ENCODE results near the gene SLC17A9. TPM values are rescaled to one million over a fixed set of nuclear protein-coding genes. Genes with fewer than 3 reads are reported as not detected.

Gene SLC17A9
- total RNA-seq, 1 donor from 2014 or later: 19.5 TPM

DNA sequence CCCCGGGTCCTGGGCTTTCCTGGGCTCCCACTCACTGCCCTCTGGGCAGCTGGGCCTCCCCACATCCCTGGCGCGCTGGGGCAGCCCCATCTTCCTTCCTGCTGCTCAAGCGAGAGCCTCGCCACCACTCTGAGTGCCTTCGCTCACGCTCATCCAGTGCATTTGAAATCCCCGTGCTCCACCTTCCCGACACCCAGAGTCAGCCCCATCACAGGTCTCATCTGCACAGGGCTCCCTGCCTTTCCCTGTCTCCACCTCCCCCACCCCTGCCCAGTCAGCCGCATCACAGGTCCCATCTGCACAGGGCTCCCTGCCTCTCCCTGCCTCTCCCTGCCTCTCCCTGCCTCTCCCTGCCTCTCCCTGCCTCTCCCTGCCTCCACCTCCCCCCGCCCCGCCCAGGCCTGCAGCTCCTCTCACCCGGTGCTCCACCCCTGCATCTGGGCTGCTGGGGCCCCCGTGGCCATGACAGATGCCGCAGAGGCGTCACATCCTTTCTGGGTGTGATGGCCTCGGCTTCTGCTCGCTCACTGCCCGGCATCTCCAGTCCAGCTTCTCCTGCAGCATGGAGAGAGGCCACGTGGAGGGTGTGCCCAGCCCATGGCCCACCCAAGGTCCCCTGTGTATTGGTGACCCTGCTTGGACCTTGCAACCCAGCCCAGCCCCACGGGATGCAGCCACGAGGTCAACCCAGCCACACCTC is 63.3 kb downstream of the SLC17A9 start:
- no peak for DNase-seq (ENCODE audit: low read depth)
- H3K4me3 ChIP-seq (ENCODE audit: low read depth, low read length): no peak overlapping the region
- no peak for TF ChIP-seq CTCF (conservative IDR thresholded peaks at IDR 0.05; ENCODE audit: low read depth, low read length)

GRCh38 chr20:63016514-63017075 is 64.1 kb downstream of the SLC17A9 start:
- no peak for TF ChIP-seq CTCF (conservative IDR thresholded peaks at IDR 0.05; ENCODE audit: low read depth, low read length)
- no peak for DNase-seq (ENCODE audit: low read depth)
- no peak overlapping the region for H3K4me3 ChIP-seq (ENCODE audit: low read depth, low read length)

- TF ChIP-seq CTCF (conservative IDR thresholded peaks at IDR 0.05; ENCODE audit: low read depth, low read length): no peak
- H3K4me3 ChIP-seq (ENCODE audit: low read depth, low read length): no peak overlapping the region
- DNase-seq (ENCODE audit: low read depth): no peak
Observed at GRCh38 chr20:63017076-63017825, 64.7 kb downstream of the SLC17A9 start.

GRCh38 chr20:63017826-63018411 is 65.4 kb downstream of the SLC17A9 start:
- TF ChIP-seq CTCF (conservative IDR thresholded peaks at IDR 0.05; ENCODE audit: low read depth, low read length): no peak
- no peak overlapping the region for H3K4me3 ChIP-seq (ENCODE audit: low read depth, low read length)
- no peak for DNase-seq (ENCODE audit: low read depth)

Other genes starting within 250 kb of the SLC17A9 start
- gene NTSR1, start 243.9 kb upstream of the SLC17A9 start, total RNA-seq: 0.29 TPM in 1 of 2 replicates, not detected in the other
- 14.6 and 23.4 TPM in 2 replicates for gene MRGBP, start 156.2 kb upstream of the SLC17A9 start, total RNA-seq
- gene OGFR, start 147.9 kb upstream of the SLC17A9 start, total RNA-seq: 57.6 and 61.1 TPM in 2 replicates
- 2.8 and 4.6 TPM in 2 replicates for gene COL9A3, start 135.7 kb upstream of the SLC17A9 start, total RNA-seq
- gene TCFL5, start 90.9 kb upstream of the SLC17A9 start, total RNA-seq: 5.7 and 7.2 TPM in 2 replicates
- gene DIDO1, start 26.2 kb upstream of the SLC17A9 start, total RNA-seq: 26.9 and 32.3 TPM in 2 replicates
- gene GID8, start 14.6 kb upstream of the SLC17A9 start, total RNA-seq: 23.2 and 23.6 TPM in 2 replicates
- gene BHLHE23, start 54.3 kb downstream of the SLC17A9 start, total RNA-seq: not detected in 2 replicates

Measured in epithelial cell of proximal tubule (primary cell).